Stomach (tissue), 9 donors: ENCODE results near the gene IQGAP2. TPM values are rescaled to one million over a fixed set of nuclear protein-coding genes. Genes with fewer than 3 reads are reported as not detected.

Experiments used
- DNase-seq, 2 donors: peaks; one replicate each; pipeline versions ENCODE4 v3.0.0 to v3.0.0-alpha.2; 2013 to 2019
- H3K27ac ChIP-seq, 5 donors: fragments of 200-600 bp in 4 of 5; sonication (generic) in 4 of 5; one replicate each; pipeline ENCODE4 v1.5.1; 2013 to 2019; ENCODE audit warnings: mild to moderate bottlenecking in 1 of 5, moderate library complexity in 1 of 5
- H3K27me3 ChIP-seq, 3 donors: fragments of 200-600 bp; sonication (generic); one replicate each; pipeline ENCODE4 v1.5.1; 2017 to 2019; ENCODE audit warnings: mixed run types in 1 of 3
- H3K36me3 ChIP-seq, 4 donors: fragments of 200-600 bp; sonication (generic); 1 replicate in 3 of 4; 2 replicates in 1 of 4; pipeline ENCODE4 v1.5.1; 2016 to 2019
- H3K4me1 ChIP-seq, 4 donors: fragments of 200-600 bp; sonication (generic); one replicate each; pipeline ENCODE4 v1.5.1; 2016 to 2019
- H3K4me3 ChIP-seq, 4 donors: fragments of 200-600 bp; sonication (generic) in 3 of 4; one replicate each; pipeline ENCODE4 v1.5.1; 2016 to 2019; ENCODE audit warnings: mild to moderate bottlenecking in 1 of 4
- H3K9me3 ChIP-seq, 4 donors: fragments of 200-600 bp; sonication (generic); one replicate each; pipeline ENCODE4 v1.5.1; 2016 to 2019
- CTCF ChIP-seq, 7 experiments: fragments of 450-650 bp in 4 of 7; fragments of 200-600 bp in 3 of 7; sonication (generic) in 3 of 7; IDR thresholded peaks; one replicate each; pipeline ENCODE4 v1.5.1; 2016 to 2019; ENCODE audit warnings: antibody characterized with exemption in 7 of 7, control low read depth in 2 of 7, mild to moderate bottlenecking in 1 of 7
- EP300 ChIP-seq: sonication (generic); formaldehyde crosslinking; IDR thresholded peaks from one replicate; pipeline ENCODE4 v1.6.1; 2017; ENCODE audit warnings: antibody characterized with exemption
- POLR2A ChIP-seq, 4 donors: fragments of 450-650 bp; IDR thresholded peaks; one replicate each; pipeline ENCODE4 v1.6.1; 2016; ENCODE audit warnings: antibody characterized with exemption in 4 of 4, control low read depth in 2 of 4, mild to moderate bottlenecking in 1 of 4, moderate library complexity in 1 of 4
- POLR2AphosphoS5 ChIP-seq, 3 donors: sonication (generic); formaldehyde crosslinking; IDR thresholded peaks; one replicate each; pipeline ENCODE4 v1.6.1; 2016; ENCODE audit warnings: antibody characterized with exemption in 3 of 3
- WGBS, 5 donors: extraction: QIAGEN DNeasy Blood & Tissue Kit in 3 of 5; methylation state at CpG; one replicate each; pipeline versions ENCODE4 v1.1.5 to v1.1.7; 2013 to 2018; 5-methylcytosine and 5-hydroxymethylcytosine counted together
- intact Hi-C: fragments of 100-400 bp; cut with DNase I; formaldehyde crosslinking; loops from one replicate; pipeline ENCODE4 v1.15.1; 2023; ENCODE audit warnings: low total_unique reads
- polyA plus RNA-seq, 3 donors: library from polyadenylated mRNA; stranded (reverse); fragments of 200-250 nt; gene quantifications; one replicate each; pipeline ENCODE4 v1.2.3, GENCODE V29; 2013
- total RNA-seq, 5 donors: library from RNA; depleted of rRNA; stranded (reverse); fragments of >200 nt; gene quantifications; one replicate each; pipeline versions ENCODE4 v1.1.0 to v1.2.3, GENCODE V29; 2014 to 2016
- donor health status: healthy with polysubstance abuse.
- donor health status: Bipolar disorder and iron deficiency.
- donor health status: healthy.

The IQGAP2 gene
- total and polyA plus RNA-seq, 8 donors, result 11.5 to 122 (median 42.1) TPM

DNA sequence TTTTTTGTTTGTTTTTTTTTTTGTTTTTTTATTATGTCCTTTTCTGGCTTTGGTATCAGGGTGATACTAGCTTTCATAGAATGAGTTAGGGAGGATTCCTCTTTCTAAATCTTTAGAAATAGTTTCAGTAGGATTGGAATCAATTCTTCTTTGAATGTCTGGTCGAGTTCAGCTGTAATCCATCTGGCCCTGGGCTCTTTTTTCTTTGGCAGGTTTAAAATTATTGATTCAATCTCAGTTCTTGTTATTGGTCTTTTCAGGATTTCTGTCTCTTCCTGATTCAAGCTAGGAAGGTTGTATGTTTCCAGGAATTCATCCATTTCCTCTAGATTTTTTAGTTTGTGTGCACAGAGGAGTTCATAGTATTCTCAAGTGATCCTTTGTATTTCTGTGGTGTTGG lies 34.9 kb downstream of the IQGAP2 start:
- TF ChIP-seq POLR2AphosphoS5 (IDR thresholded peaks at IDR 0.05) (no peak), EP300 (no peak), POLR2A (IDR thresholded peaks at IDR 0.05) (no peak), CTCF (IDR thresholded peaks at IDR 0.05) (no peak)
- Histone ChIP-seq H3K9me3 (no peaks in the 10 kb centered on the region), H3K27me3 (no peaks in the 10 kb centered on the region), H3K27ac (no peak overlapping the region), H3K4me3 (no peak overlapping the region), H3K4me1 (peaks cover 0 to 11% (median 5%) of the 10 kb centered on the region in 4 donors), H3K36me3 (no peaks in the 10 kb centered on the region)
- WGBS, 5 donors, result 82 to 97% (median 84%) methylated on average over 1 of the region's 1 CpG
- no peak for DNase-seq
- intact Hi-C loops, result no loop called here

- Histone ChIP-seq H3K4me1 (peaks cover 0 to 17% (median 6%) of the 10 kb centered on the region in 4 donors), H3K36me3 (no peaks in the 10 kb centered on the region), H3K27me3 (no peaks in the 10 kb centered on the region), H3K9me3 (no peaks in the 10 kb centered on the region), H3K4me3 (no peak overlapping the region), H3K27ac (no peak overlapping the region)
- TF ChIP-seq EP300, result no peak
- no peak for TF ChIP-seq POLR2A (IDR thresholded peaks at IDR 0.05)
- intact Hi-C loops, result no loop called here
- WGBS, 5 donors, result 36 to 66% (median 58%) methylated on average over 1 of the region's 1 CpG
- DNase-seq, result no peak
Measured at GRCh38 chr5:76439201-76439600, 36.1 kb downstream of the IQGAP2 start.

- TF ChIP-seq POLR2A (IDR thresholded peaks at IDR 0.05), result no peak
- no peak for TF ChIP-seq CTCF (IDR thresholded peaks at IDR 0.05)
- no peak for TF ChIP-seq POLR2AphosphoS5 (IDR thresholded peaks at IDR 0.05)
- no peak for TF ChIP-seq EP300
- Histone ChIP-seq H3K27ac (no peak overlapping the region), H3K27me3 (no peaks in the 10 kb centered on the region), H3K9me3 (no peaks in the 10 kb centered on the region), H3K4me3 (no peak overlapping the region), H3K4me1 (peaks cover 0 to 15% (median 6%) of the 10 kb centered on the region in 4 donors), H3K36me3 (no peaks in the 10 kb centered on the region)
- intact Hi-C loops, result no loop called here
- no peak for DNase-seq
Measured at GRCh38 chr5:76439929-76440328, 36.8 kb downstream of the IQGAP2 start.

GRCh38 chr5:76441101-76441500 lies 38.0 kb downstream of the IQGAP2 start:
- Histone ChIP-seq H3K4me3 (no peak overlapping the region), H3K9me3 (no peaks in the 10 kb centered on the region), H3K27me3 (no peaks in the 10 kb centered on the region), H3K4me1 (peaks cover 0 to 14% (median 6%) of the 10 kb centered on the region in 4 donors), H3K27ac (no peak overlapping the region), H3K36me3 (no peaks in the 10 kb centered on the region)
- intact Hi-C loops, result no loop called here
- WGBS, 5 donors, result 87 to 91% (median 87%) methylated on average over 6 of the region's 6 CpGs
- DNase-seq, result no peak
- TF ChIP-seq CTCF (IDR thresholded peaks at IDR 0.05) (no peak), POLR2AphosphoS5 (IDR thresholded peaks at IDR 0.05) (no peak), POLR2A (IDR thresholded peaks at IDR 0.05) (no peak), EP300 (no peak)

GRCh38 chr5:76441890-76442673 lies 39.0 kb downstream of the IQGAP2 start:
- no peak overlapping the region for H3K4me3 ChIP-seq
- H3K36me3 ChIP-seq, result no peaks in the 10 kb centered on the region
- H3K27ac ChIP-seq, result no peak overlapping the region
- TF ChIP-seq POLR2A (IDR thresholded peaks at IDR 0.05), result no peak
- TF ChIP-seq EP300, result no peak
- no peak for TF ChIP-seq POLR2AphosphoS5 (IDR thresholded peaks at IDR 0.05)
- TF ChIP-seq CTCF (IDR thresholded peaks at IDR 0.05), result no peak
- intact Hi-C loops, result no loop called here
- DNase-seq, result no peak
- no peaks in the 10 kb centered on the region for H3K27me3 ChIP-seq
- 64 to 74% (median 72%) methylated on average over 6 of the region's 6 CpGs for WGBS, 5 donors
- H3K4me1 ChIP-seq, result peaks cover 0 to 14% (median 6%) of the 10 kb centered on the region in 4 donors
- no peaks in the 10 kb centered on the region for H3K9me3 ChIP-seq
